PC-9 (cell line): ENCODE measurements around the gene CACNA1S. TPM values are rescaled to one million over a fixed set of nuclear protein-coding genes. Genes with fewer than 3 reads are reported as not detected.

ENCODE experiments used
- BruUV-seq: library from RNA; stranded (reverse); fragments of 400-500 nt; replicated peaks from 2 replicates; lab custom pipeline; 2021; lab: Mats Ljungman, UMichigan
- CTCF ChIA-PET: fragments of 300-600 bp; sonication (Branson Sonifier 250); formaldehyde crosslinking; loops from one replicate; lab custom pipeline; 2022; ENCODE audit warnings: antibody characterized with exemption; lab: Charles Lee
- POLR2A ChIA-PET: fragments of 300-600 bp; sonication (Branson Sonifier 250); formaldehyde crosslinking; loops from one replicate; lab custom pipeline; 2022; ENCODE audit warnings: antibody characterized with exemption; ENCODE audit not compliant: unreplicated experiment; lab: Charles Lee
- DNase-seq, 2 experiments: peaks; one replicate each; pipeline versions ENCODE4 v3.0.0 to v3.0.0-alpha.2; 2015 to 2022; ENCODE audit warnings: mixed read lengths in 1 of 2
- H2AFZ ChIP-seq: fragments of 200-600 bp; sonication (generic); 2 replicates; pipeline ENCODE4 v1.8.1; 2017; ENCODE audit warnings: antibody characterized with exemption
- H3F3A ChIP-seq: fragments of 200-600 bp; sonication (generic); 2 replicates; pipeline ENCODE4 v1.8.1; 2017; ENCODE audit warnings: antibody characterized with exemption, mild to moderate bottlenecking, low read depth; ENCODE audit not compliant: insufficient read depth
- H3K27ac ChIP-seq: fragments of 200-600 bp; sonication (generic); 2 replicates; pipeline ENCODE4 v1.6.1; 2016; ENCODE audit warnings: mixed run types
- H3K27me3 ChIP-seq: fragments of 200-600 bp; sonication (generic); 2 replicates; pipeline ENCODE4 v1.6.1; 2016; ENCODE audit warnings: low read depth, mixed run types; ENCODE audit not compliant: insufficient read depth
- H3K36me3 ChIP-seq: fragments of 200-600 bp; sonication (generic); 2 replicates; pipeline ENCODE4 v1.6.1; 2016; ENCODE audit warnings: low read depth, mixed run types
- H3K4me1 ChIP-seq: fragments of 200-600 bp; sonication (generic); replicated peaks from 2 replicates; pipeline ENCODE4 v1.6.1; 2016; ENCODE audit warnings: mixed run types; ENCODE audit not compliant: insufficient read depth
- H3K4me2 ChIP-seq: fragments of 200-600 bp; sonication (generic); 2 replicates; pipeline ENCODE4 v1.6.1; 2017; ENCODE audit warnings: mixed run types
- H3K4me3 ChIP-seq: fragments of 200-600 bp; sonication (generic); 2 replicates; pipeline ENCODE4 v1.6.1; 2016; ENCODE audit warnings: mixed run types
- H3K79me2 ChIP-seq: fragments of 200-600 bp; sonication (generic); 2 replicates; pipeline ENCODE4 v1.6.1; 2017; ENCODE audit warnings: low read depth, mixed run types
- H3K9me2 ChIP-seq: fragments of 200-600 bp; sonication (generic); 2 replicates; pipeline ENCODE4 v1.8.1; 2017; ENCODE audit warnings: mild to moderate bottlenecking; ENCODE audit not compliant: insufficient read depth
- H3K9me3 ChIP-seq: fragments of 200-600 bp; sonication (generic); 2 replicates; pipeline ENCODE4 v1.8.1; 2016; ENCODE audit warnings: low read depth; ENCODE audit not compliant: insufficient read depth
- H4K20me1 ChIP-seq: fragments of 200-600 bp; sonication (generic); 2 replicates; pipeline ENCODE4 v1.8.1; 2017; ENCODE audit not compliant: insufficient read depth
- CTCF ChIP-seq: fragments of 200-600 bp; sonication (generic); conservative IDR thresholded peaks from 2 replicates; pipeline ENCODE4 v1.6.1; 2017; ENCODE audit warnings: mixed run types, antibody characterized with exemption, mild to moderate bottlenecking, moderate library complexity
- EZH2 ChIP-seq: fragments of 200-600 bp; sonication (generic); IDR thresholded peaks from 2 replicates; pipeline ENCODE4 v1.8.0; 2017; ENCODE audit warnings: antibody characterized with exemption, low read depth
- intact Hi-C: fragments of 100-400 bp; cut with micrococcal nuclease; formaldehyde crosslinking; loops from one replicate; pipeline ENCODE4 v1.10.0; 2022; ENCODE audit not compliant: unreplicated experiment
- total RNA-seq: library from RNA; stranded (reverse); gene quantifications from 2 replicates; pipeline ENCODE4 v1.2.3, GENCODE V29; 2021

Gene CACNA1S
- total RNA-seq, 1 experiment from 2014 or later, result not detected

GRCh38 chr1:201139756-201140155 is 27.5 kb upstream of the CACNA1S start:
- Histone ChIP-seq H3K9me2 (no peaks in the 10 kb centered on the region), H3K4me2 (no peak overlapping the region), H3K9me3 (no peaks in the 10 kb centered on the region), H3F3A (no peaks in the 10 kb centered on the region), H3K79me2 (no peaks in the 10 kb centered on the region), H2AFZ (no peak overlapping the region), H3K27me3 (no peaks in the 10 kb centered on the region), H3K4me1 (no peaks in the 10 kb centered on the region), H4K20me1 (no peaks in the 10 kb centered on the region), H3K27ac (no peak overlapping the region), H3K36me3 (peaks cover 3% of the 10 kb centered on the region; the same call in 1 of the 2 replicates), H3K4me3 (no peak overlapping the region)
- TF ChIP-seq CTCF, result no peak
- no peak for TF ChIP-seq EZH2
- intact Hi-C loops, result no loop called here
- no TSS peak for BruUV-seq
- CTCF ChIA-PET, result no interaction called here
- POLR2A ChIA-PET, result no interaction called here
- DNase-seq, result no peak

GRCh38 chr1:201139306-201139705 is 27.1 kb upstream of the CACNA1S start:
- CTCF ChIA-PET, result no interaction called here
- Histone ChIP-seq H3K4me2 (no peak overlapping the region), H3F3A (no peaks in the 10 kb centered on the region), H4K20me1 (no peaks in the 10 kb centered on the region), H2AFZ (no peak overlapping the region), H3K79me2 (no peaks in the 10 kb centered on the region), H3K4me1 (no peaks in the 10 kb centered on the region), H3K27me3 (no peaks in the 10 kb centered on the region), H3K9me3 (no peaks in the 10 kb centered on the region), H3K36me3 (peaks cover 3% of the 10 kb centered on the region; the same call in 1 of the 2 replicates), H3K4me3 (no peak overlapping the region), H3K27ac (no peak overlapping the region), H3K9me2 (no peaks in the 10 kb centered on the region)
- TF ChIP-seq CTCF (no peak), EZH2 (no peak)
- no TSS peak for BruUV-seq
- DNase-seq, result no peak
- POLR2A ChIA-PET, result no interaction called here
- intact Hi-C loops, result no loop called here

GRCh38 chr1:201138311-201138840 is 26.1 kb upstream of the CACNA1S start:
- no peak overlapping the region for H2AFZ ChIP-seq
- no peaks in the 10 kb centered on the region for H3K9me2 ChIP-seq
- no peak overlapping the region for H3K4me2 ChIP-seq
- H3K79me2 ChIP-seq, result no peaks in the 10 kb centered on the region
- H3K36me3 ChIP-seq, result peaks cover 3% of the 10 kb centered on the region; the same call in 1 of the 2 replicates
- ChIA-PET POLR2A (interaction anchor here (0.6 kb wide), 1 partner anchor 30 kb away, joined by 7 read pairs; no protein-coding TSS in a partner anchor), CTCF (no interaction called here)
- H3K9me3 ChIP-seq, result no peaks in the 10 kb centered on the region
- no peak overlapping the region for H3K4me3 ChIP-seq
- H4K20me1 ChIP-seq, result no peaks in the 10 kb centered on the region
- H3F3A ChIP-seq, result no peaks in the 10 kb centered on the region
- BruUV-seq, result no TSS peak
- TF ChIP-seq CTCF (no peak), EZH2 (no peak)
- intact Hi-C loops, result no loop called here
- no peak overlapping the region for H3K27ac ChIP-seq
- no peaks in the 10 kb centered on the region for H3K27me3 ChIP-seq
- no peak for DNase-seq
- H3K4me1 ChIP-seq, result no peaks in the 10 kb centered on the region
